ENCODE results near the gene STRIP1.

STRIP1 gene

GRCh38 chr1:110098222-110099026 lies 64.0 kb downstream of the STRIP1 start:
- no peak for DNase-seq

- no peak for DNase-seq
These were observed 65.9 kb downstream of the STRIP1 start for GRCh38 chr1:110100335-110100734.

GRCh38 chr1:110102081-110102480 lies 67.7 kb downstream of the STRIP1 start:
- no peak for DNase-seq
